ENCODE measurements around the gene ADARB2.

Gene ADARB2

GRCh38 chr10:1629326-1630198 is 107.8 kb downstream of the ADARB2 start:
- TF ChIP-seq EGR1 (IDR thresholded peaks at IDR 0.05) (no peak), EP300 (IDR thresholded peaks at IDR 0.05; ENCODE audit: borderline replicate concordance) (no peak), NFIC (IDR thresholded peaks at IDR 0.05) (no peak), TCF12 (IDR thresholded peaks at IDR 0.05; ENCODE audit: low read depth) (no peak), YY1 (IDR thresholded peaks at IDR 0.05; ENCODE audit: low read depth) (no peak), TAF1 (IDR thresholded peaks at IDR 0.05; ENCODE audit: low read depth) (no peak), ZBTB7A (IDR thresholded peaks at IDR 0.05; ENCODE audit: low read depth) (no peak)

- TF ChIP-seq EGR1 (IDR thresholded peaks at IDR 0.05) (no peak), EP300 (IDR thresholded peaks at IDR 0.05; ENCODE audit: borderline replicate concordance) (no peak), MAX (IDR thresholded peaks at IDR 0.05) (no peak), CREB1 (IDR thresholded peaks at IDR 0.05; ENCODE audit: low read depth) (no peak), TEAD4 (IDR thresholded peaks at IDR 0.05) (no peak), TCF12 (IDR thresholded peaks at IDR 0.05; ENCODE audit: low read depth) (no peak), NFIC (IDR thresholded peaks at IDR 0.05) (no peak), RAD21 (IDR thresholded peaks at IDR 0.05; ENCODE audit: low read depth) (no peak), CEBPB (IDR thresholded peaks at IDR 0.05) (no peak), YY1 (IDR thresholded peaks at IDR 0.05; ENCODE audit: low read depth) (no peak), REST (IDR thresholded peaks at IDR 0.05; ENCODE audit: low read depth) (no peak), FOXM1 (IDR thresholded peaks at IDR 0.05; ENCODE audit: borderline replicate concordance, low read depth) (no peak)
Observed at GRCh38 chr10:1628757-1629156, 108.6 kb downstream of the ADARB2 start.

GRCh38 chr10:1627945-1628344 is 109.4 kb downstream of the ADARB2 start:
- TF ChIP-seq TEAD4 (IDR thresholded peaks at IDR 0.05) = no peak
- TF ChIP-seq EP300 (IDR thresholded peaks at IDR 0.05; ENCODE audit: borderline replicate concordance) = no peak
- no peak for TF ChIP-seq NFIC (IDR thresholded peaks at IDR 0.05)
- TF ChIP-seq YY1 (IDR thresholded peaks at IDR 0.05; ENCODE audit: low read depth) = no peak
- TF ChIP-seq CEBPB (IDR thresholded peaks at IDR 0.05) = no peak
- TF ChIP-seq TCF12 (IDR thresholded peaks at IDR 0.05; ENCODE audit: low read depth) = no peak
- TF ChIP-seq ZBTB7A (IDR thresholded peaks at IDR 0.05; ENCODE audit: low read depth) = no peak

GRCh38 chr10:1626835-1627234 is 110.5 kb downstream of the ADARB2 start:
- TF ChIP-seq CEBPB (IDR thresholded peaks at IDR 0.05) = no peak
- TF ChIP-seq REST (IDR thresholded peaks at IDR 0.05; ENCODE audit: low read depth) = no peak
- no peak for TF ChIP-seq EGR1 (IDR thresholded peaks at IDR 0.05)
- TF ChIP-seq USF1 (IDR thresholded peaks at IDR 0.05) = no peak
- no peak for TF ChIP-seq TCF12 (IDR thresholded peaks at IDR 0.05; ENCODE audit: low read depth)
- TF ChIP-seq NFIC (IDR thresholded peaks at IDR 0.05) = no peak
- TF ChIP-seq FOXM1 (IDR thresholded peaks at IDR 0.05; ENCODE audit: borderline replicate concordance, low read depth) = no peak
- TF ChIP-seq CREB1 (IDR thresholded peaks at IDR 0.05; ENCODE audit: low read depth) = no peak
- TF ChIP-seq YY1 (IDR thresholded peaks at IDR 0.05; ENCODE audit: low read depth) = no peak
- no peak for TF ChIP-seq ZBTB7A (IDR thresholded peaks at IDR 0.05; ENCODE audit: low read depth)
- no peak for TF ChIP-seq TAF1 (IDR thresholded peaks at IDR 0.05; ENCODE audit: low read depth)
- TF ChIP-seq TEAD4 (IDR thresholded peaks at IDR 0.05) = no peak
- no peak for TF ChIP-seq MAX (IDR thresholded peaks at IDR 0.05)
- TF ChIP-seq EP300 (IDR thresholded peaks at IDR 0.05; ENCODE audit: borderline replicate concordance) = no peak
- TF ChIP-seq RAD21 (IDR thresholded peaks at IDR 0.05; ENCODE audit: low read depth) = no peak

GRCh38 chr10:1626410-1626809 is 110.9 kb downstream of the ADARB2 start:
- TF ChIP-seq TCF12 (IDR thresholded peaks at IDR 0.05; ENCODE audit: low read depth) (no peak), YY1 (IDR thresholded peaks at IDR 0.05; ENCODE audit: low read depth) (no peak), TAF1 (IDR thresholded peaks at IDR 0.05; ENCODE audit: low read depth) (no peak), EGR1 (IDR thresholded peaks at IDR 0.05) (no peak), CEBPB (IDR thresholded peaks at IDR 0.05) (no peak), USF1 (IDR thresholded peaks at IDR 0.05) (no peak), TEAD4 (IDR thresholded peaks at IDR 0.05) (no peak), EP300 (IDR thresholded peaks at IDR 0.05; ENCODE audit: borderline replicate concordance) (no peak), MAX (IDR thresholded peaks at IDR 0.05) (no peak), ZBTB7A (IDR thresholded peaks at IDR 0.05; ENCODE audit: low read depth) (no peak)

All from Ishikawa (cell line).